DMS 273 (cell line): ENCODE results near the gene JTB.
A peak's percentile ranks its signal among the peaks of the same experiment; 100 is the strongest.
"Not testable (repeated sequence)": the region's sequence is repeated elsewhere in the genome, so short reads cannot be mapped to it uniquely, and the experiment has no call there.

Source experiments
- DNase-seq: peaks from one replicate; lab custom pipeline; 2025; ENCODE audit not compliant: unreplicated experiment; lab: John Stamatoyannopoulos, UW

JTB gene

GRCh38 chr1:153977250-153978240, at the start of gene JTB:
JTB (minus strand) TSS chr1:153977674; CDS start chr1:153977252, 422 bp downstream.
- peak; percentile 96 for DNase-seq

GRCh38 chr1:154019940-154020339, 42.5 kb upstream of the JTB start:
- DNase-seq = no peak

GRCh38 chr1:154019269-154019668, 41.8 kb upstream of the JTB start:
- DNase-seq = no peak

DNA sequence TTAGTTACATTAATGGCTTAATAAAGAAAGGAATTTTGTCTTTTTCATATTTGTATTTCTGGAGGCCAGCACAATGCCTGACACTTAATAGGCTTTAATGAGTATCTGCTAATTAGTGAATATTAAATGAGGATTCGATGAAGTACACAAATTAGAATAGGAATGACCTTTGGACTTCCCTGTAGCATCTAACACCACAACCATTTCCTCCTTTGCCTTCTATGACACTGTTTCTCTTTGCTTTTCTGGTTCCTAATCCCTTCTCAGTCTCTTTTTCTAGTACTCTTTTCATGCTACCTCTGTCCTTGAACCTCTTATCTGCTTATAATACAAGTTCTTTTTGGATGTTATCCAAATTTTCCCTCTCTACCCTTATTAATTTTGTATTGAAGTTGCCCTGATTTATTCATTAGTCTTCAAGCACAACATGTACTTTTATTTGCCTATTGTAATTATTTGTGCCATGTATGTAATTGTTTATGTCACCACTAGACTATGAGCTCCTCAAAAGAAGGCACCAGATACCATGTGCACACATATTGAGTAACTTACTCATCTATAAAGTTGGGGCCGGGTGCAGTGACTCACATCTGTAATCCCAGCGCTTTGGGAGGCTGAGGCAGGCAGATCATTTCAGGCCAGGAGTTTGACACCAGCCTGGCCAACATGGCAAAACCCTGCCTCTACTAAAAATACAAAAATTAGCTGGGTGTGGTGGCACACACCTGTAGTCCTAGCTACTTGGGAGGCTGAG, 36.9 kb upstream of the JTB start:
- DNase-seq = no peak

DNA sequence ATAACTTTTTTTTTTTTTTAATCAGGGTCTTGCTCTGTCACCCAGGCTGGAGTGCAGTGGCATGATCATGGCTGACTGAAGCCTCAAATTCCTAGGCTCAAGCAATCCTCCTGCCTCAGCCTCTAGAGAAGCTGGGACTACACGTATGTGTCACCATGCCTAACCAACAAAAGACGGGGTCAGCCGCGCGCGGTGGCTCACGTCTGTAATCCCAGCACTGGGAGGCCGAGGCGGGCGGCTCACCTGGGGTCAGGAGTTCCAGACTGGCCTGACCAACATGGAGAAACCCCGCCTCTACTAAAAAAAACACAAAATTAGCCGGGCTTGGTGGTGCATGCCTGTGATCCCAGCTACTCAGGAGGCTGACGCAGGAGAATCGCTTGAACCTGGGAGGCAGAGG, 35.1 kb upstream of the JTB start:
- not testable (repeated sequence) for DNase-seq

DNA sequence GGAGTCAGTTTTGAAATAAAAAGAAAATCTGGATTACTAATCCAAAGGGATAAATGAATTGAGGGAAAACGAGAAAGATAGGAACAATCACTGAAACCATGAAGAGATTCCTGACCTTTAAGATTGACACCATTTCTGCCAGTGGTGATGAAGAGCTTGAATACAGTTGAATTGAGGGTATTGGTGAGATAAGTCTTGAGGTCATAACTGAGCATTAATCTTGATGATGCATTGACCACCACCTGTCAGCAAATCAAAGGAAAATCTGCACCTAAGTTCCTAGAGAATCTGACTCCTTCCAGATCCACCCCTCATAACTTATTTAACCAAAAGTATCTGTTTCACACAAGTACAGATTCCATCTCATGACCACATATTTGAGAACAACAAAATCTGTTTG, 34.7 kb upstream of the JTB start:
- no peak for DNase-seq

DNA sequence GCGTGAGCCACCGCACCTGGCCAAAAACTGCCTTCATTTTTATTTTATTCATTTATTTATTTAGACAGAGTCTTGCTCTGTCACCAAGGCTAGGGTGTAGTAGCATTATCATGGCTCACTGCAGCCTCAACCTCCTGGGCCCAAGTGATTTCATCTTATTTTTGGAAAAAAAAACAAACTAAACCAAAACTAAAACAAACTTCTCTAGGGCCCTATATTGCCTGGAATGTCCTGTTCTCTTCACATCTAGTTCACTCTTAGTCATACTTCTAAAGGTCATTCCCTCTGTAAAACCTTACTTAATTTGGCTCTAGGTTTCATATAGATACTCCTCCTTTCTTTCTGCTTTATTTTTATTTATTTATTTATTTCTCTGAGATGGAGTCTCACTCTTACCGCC, 28.7 kb upstream of the JTB start:
- no peak for DNase-seq

DNA sequence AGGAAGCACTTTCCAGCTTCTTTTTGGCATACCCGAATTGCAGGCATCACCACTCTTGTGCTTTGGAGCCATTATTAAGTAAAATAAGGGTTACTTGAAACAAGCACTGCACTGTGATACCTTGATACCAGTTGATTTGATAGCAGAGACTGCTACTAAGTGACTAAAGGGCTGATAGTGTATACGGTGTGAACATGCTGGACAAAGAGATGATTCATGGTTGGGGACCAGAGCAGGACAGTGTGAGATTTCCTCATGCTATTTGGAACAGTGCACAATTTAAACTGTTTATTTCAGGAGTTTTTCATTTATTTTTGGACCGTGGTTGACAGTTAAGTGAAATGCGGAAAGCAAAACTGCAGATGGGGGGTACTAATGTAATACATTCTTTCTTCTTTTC, 22.9 kb upstream of the JTB start:
- no peak for DNase-seq

GRCh38 chr1:153996882-153997281, 19.4 kb upstream of the JTB start:
- not testable (repeated sequence) for DNase-seq

DNA sequence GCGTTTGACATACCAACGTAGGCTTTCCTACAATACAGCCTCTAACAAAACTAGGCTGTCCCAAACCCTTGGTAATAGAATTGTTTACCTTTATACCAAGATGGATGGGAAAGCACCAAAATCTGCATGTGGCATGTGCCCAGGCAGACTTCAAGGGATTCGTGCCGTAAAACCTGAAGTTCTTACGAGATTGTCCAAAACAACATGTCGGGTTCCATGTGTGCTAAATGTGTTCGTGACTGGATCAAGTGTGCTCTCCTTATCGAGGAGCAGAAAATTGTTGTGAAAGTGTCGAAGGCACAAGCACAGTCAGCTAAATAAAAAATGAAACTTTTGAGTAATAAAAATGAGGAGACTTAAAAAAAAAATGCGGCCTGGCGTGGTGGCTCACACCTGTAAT, 18.2 kb upstream of the JTB start:
- no peak for DNase-seq

- DNase-seq = no peak
These were observed 17.7 kb upstream of the JTB start for GRCh38 chr1:153995202-153995601.

GRCh38 chr1:153991806-153992205, 14.3 kb upstream of the JTB start:
- no peak for DNase-seq

DNA sequence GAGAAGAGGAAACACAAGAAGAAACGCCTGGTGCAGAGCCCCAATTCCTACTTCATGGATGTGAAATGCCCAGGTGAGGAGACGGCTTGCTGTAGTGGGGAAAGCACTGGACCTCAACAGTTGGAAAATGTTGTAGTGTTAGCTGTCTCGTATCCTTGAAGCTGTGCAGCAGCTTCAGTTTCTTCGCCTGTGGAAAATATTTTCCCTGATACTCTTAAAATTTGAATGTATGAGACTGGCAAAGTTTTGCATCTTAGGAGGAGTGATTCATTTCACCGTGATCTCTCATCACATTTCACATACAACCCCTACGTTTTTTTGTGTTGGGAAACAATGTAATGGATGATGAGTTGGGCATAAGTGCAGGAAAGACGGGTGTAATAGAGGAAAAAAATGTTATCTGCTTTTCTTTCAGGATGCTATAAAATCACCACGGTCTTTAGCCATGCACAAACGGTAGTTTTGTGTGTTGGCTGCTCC, 13.7 kb upstream of the JTB start:
- no peak for DNase-seq

GRCh38 chr1:153990468-153991150, 13.1 kb upstream of the JTB start, which contains the start of gene RPS27:
RPS27 (plus strand) TSS chr1:153990762; CDS start chr1:153990797, 35 bp downstream.
- DNase-seq = peak; percentile 99

- no peak for DNase-seq
These were observed 10.1 kb upstream of the JTB start for GRCh38 chr1:153987621-153988020.

GRCh38 chr1:153985941-153986761, 8.7 kb upstream of the JTB start, which contains the start of gene RAB13:
RAB13 (minus strand) TSS chr1:153986339; CDS start chr1:153986236, 103 bp downstream.
- DNase-seq = peak; percentile 94

- DNase-seq = no peak
These were observed 8.0 kb upstream of the JTB start for GRCh38 chr1:153985341-153985912.

DNA sequence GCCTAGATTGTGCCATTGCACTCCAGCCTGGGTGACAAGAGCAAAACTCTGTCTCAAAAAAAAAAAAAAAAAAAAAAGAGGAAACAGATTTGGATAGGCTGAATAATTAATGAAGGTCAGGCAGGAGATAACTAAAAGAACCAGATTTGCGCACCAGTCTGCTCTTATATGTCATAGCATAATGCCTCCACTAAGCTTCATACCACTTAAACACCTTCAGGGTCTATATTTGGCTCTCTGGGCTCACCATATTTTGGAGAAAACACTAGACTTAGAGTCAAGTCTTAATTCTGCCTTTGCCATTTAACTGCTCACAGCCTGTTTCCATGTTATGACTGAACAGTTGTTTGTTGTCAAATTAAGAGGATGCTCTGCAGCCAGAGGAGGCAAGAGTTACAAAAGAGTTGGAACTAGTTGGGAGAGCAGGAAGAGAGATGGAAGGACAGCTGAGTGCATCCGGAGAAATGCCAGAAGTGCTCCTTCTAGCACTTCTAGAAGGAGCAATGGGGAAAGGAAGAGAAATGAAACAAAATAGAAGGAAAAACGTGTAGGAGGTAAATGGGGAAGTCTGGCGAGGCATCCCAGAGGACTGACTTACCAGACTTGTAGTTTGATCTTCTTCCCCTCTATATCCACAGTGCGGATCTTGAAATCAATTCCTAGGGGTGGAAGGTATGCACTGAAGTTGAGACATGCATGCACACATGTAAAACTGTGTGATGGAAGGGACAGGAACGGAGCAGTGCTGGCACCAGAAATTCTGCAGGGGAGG, 6.8 kb upstream of the JTB start:
- DNase-seq = no peak

DNA sequence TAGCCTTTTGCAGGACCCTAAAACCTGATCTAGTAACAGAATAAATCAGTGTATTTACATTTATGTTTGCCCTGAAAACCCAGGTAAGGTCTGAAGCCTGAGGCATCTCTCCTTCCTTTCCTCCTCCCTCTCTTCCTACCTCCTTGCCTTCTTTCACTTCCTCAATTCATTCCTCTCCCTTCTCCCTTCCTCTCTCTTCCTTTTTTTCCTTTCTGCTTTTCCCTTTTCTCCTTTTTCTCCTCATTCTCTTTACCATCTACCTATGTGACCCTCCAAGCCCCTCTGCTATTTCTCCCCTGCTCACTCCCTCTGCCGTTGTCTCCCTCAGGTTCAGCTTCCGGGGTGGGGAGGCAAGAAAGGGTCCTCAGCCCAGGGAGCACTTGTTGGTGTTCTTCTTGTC, 4.3 kb upstream of the JTB start:
- DNase-seq = not testable (repeated sequence)
